Renal pelvis (tissue), 4 donors: ENCODE measurements around the gene IL17RE. TPM values are rescaled to one million over a fixed set of nuclear protein-coding genes. Genes with fewer than 3 reads are reported as not detected.

ENCODE experiments used
- DNase-seq: peaks from one replicate; pipeline ENCODE4 v3.0.0-alpha.2; 2013
- polyA plus RNA-seq, 3 donors: library from polyadenylated mRNA; unstranded; fragments of 120-200 nt; gene quantifications; one replicate each; pipeline ENCODE4 v1.2.1, GENCODE V29; 2013; ENCODE audit not compliant: insufficient read length in 3 of 3

Gene IL17RE
- polyA plus RNA-seq, 3 donors, result 11.2 to 17.0 (median 15.5) TPM

DNA sequence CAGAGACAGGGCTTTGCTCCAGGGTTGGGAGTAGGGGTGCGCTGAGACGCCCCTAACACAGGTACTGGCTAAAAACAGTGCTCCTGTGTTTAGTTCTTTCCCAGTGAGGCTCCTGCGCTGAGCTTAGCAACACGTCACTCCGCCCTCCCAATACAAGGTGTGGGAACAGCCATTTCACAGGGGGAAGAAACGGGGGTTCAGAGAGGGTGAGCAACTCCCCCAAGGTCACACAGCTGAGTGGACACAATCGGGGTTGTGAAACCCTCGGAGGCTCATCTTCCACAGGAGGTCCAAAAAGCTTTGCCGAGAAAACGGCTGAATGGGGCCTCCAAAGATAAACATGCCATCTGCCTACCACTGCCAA, 48.9 kb downstream of the IL17RE start:
- DNase-seq, result no peak

DNA sequence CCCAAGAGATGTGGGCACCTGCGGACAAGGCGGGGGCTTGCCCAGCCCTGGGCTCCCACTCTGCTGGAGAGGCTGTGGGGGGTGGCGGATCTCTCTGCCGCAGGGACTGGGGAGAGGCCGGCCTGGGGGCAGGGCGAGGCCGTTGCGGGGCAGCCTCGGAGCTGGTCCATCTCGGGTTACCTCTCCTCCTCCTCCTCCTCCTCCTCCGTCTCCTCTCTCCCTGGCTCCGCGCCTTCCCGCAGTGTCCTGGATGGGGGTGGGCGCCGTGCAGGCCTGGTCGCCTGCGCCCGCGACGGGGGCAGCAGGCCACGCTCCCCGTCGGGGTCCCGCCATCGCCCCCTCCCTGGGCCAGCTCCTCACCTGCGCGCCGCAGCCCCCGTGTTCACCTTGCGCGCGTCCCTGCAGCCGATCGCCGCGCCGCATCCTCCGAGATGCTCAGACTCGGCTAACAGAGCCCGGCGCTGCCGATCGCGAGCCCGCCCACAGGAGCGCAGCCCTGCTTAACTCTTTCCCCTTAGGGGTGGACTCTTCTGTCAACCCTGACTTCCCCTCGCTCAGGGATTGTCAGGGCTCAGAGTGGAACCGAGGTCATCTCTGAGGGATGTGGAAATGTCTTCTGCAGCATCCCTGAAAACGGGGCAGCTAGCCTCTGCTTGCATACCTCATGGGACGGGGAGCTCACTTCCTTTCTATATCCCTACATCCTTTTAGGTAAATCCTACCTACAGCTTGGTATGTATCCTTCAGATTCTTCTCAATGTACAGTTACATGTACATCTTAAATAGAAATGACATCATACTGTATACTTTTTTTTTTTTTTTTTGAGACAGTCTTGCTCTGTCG, 49.5 kb downstream of the IL17RE start, which contains the start of gene PRRT3:
PRRT3 (minus strand) TSS at position 447 of the 844 bp plus-strand sequence. CDS start 2,293 bp downstream, outside the sequence.
- DNase-seq, result peak; percentile 42

GRCh38 chr3:9955067-9955502, 52.4 kb downstream of the IL17RE start:
- peak; percentile 58 for DNase-seq

- DNase-seq, result no peak
Observed at GRCh38 chr3:9955611-9956352, 53.1 kb downstream of the IL17RE start.

DNA sequence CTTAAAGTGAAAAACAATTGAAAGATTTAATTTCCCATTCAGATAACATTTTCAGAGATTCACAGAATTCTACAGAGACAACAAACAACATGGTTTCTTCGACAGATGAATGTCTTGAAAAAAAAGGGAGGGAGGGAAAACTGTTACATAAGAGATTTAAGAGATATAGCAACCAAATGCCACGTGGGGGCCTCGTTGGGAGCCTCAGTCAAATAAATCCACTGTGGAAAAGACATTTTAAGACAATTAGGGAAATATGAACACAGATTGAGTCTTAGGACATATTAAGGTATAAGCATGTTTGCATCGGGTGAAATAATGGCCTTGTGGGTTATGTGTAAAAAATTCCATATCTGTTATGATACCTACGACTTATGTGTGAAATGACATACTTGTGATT, 54.6 kb downstream of the IL17RE start:
- DNase-seq, result no peak

DNA sequence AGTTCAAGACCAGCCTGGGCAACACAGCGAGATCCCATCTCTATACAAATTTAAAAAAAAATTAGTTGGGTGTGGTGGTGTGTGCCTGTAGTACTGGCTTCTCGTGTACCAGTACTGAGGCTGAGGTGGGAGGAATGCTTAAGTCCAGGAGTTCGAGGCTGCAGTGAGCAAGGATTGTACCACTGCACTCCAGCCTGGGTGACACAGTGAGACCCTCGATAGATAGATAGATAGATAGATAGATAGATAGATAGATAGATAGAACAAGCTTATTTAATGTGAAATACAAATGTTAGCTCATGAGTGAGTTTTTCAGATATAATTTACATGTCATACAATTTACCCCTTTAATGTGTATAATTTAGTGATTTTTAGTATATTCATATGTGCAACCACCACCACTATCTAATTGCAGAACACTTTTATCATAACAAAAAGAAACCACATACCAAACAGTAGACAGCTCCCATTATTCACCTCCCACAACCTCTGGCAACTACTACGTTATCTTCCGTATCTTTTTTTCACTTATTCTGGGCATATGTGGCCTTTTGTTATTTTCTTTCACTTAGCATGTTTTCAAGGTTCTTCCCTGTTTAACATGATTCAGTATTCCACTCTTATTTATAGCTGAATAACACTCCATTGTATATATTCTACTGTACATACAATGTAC, 62.7 kb downstream of the IL17RE start:
- DNase-seq, result no peak

Other genes with a start within 250 kb of the IL17RE start
- under 1 TPM; 0.10 to 0.27 (median 0.10) TPM for gene CPNE9, start 199.0 kb upstream of the IL17RE start, polyA plus RNA-seq
- gene BRPF1, start 171.1 kb upstream of the IL17RE start, polyA plus RNA-seq, result 10 to 100 TPM; 20.9 to 24.6 (median 21.3) TPM
- 10 to 100 TPM; 63.7 to 84.8 (median 69.5) TPM for gene OGG1, start 152.9 kb upstream of the IL17RE start, polyA plus RNA-seq
- gene CAMK1, start 132.9 kb upstream of the IL17RE start, polyA plus RNA-seq, result 10 to 100 TPM; 17.5 to 24.1 (median 22.8) TPM
- 10 to 100 TPM; 69.4 to 79.8 (median 77.7) TPM for gene TADA3, start 110.4 kb upstream of the IL17RE start, polyA plus RNA-seq
- 100 to 1,000 TPM; 122 to 140 (median 133) TPM for gene ARPC4, start 109.8 kb upstream of the IL17RE start, polyA plus RNA-seq
- gene TTLL3, start 92.6 kb upstream of the IL17RE start, polyA plus RNA-seq, result 10 to 100 TPM; 37.7 to 93.8 (median 83.2) TPM
- 10 to 100 TPM; 37.0 to 40.4 (median 39.2) TPM for gene RPUSD3, start 58.8 kb upstream of the IL17RE start, polyA plus RNA-seq
- gene CIDEC, start 22.6 kb upstream of the IL17RE start, polyA plus RNA-seq, result under 1 TPM in 1 of 3 donors, not detected in 2; 0.19 TPM
- gene JAGN1, start 12.2 kb upstream of the IL17RE start, polyA plus RNA-seq, result 10 to 100 TPM; 44.5 to 49.8 (median 46.7) TPM
- 10 to 100 TPM; 32.8 to 44.8 (median 39.9) TPM for gene IL17RC, start 14.2 kb downstream of the IL17RE start, polyA plus RNA-seq
- 10 to 100 TPM; 53.1 to 78.9 (median 74.6) TPM for gene CRELD1, start 31.0 kb downstream of the IL17RE start, polyA plus RNA-seq
- gene PRRT3, start 49.6 kb downstream of the IL17RE start, polyA plus RNA-seq, result 1 to 10 TPM; 4.3 to 5.8 (median 4.8) TPM
- gene EMC3, start 84.0 kb downstream of the IL17RE start, polyA plus RNA-seq, result 10 to 100 TPM; 79.1 to 90.1 (median 86.2) TPM
- 10 to 100 TPM; 18.2 to 28.8 (median 26.8) TPM for gene FANCD2, start 123.6 kb downstream of the IL17RE start, polyA plus RNA-seq
- gene FANCD2OS, start 205.4 kb downstream of the IL17RE start, polyA plus RNA-seq, result not detected
- gene BRK1, start 212.8 kb downstream of the IL17RE start, polyA plus RNA-seq, result 100 to 1,000 TPM; 176 to 213 (median 180) TPM
- gene VHL, start 238.9 kb downstream of the IL17RE start, polyA plus RNA-seq, result 10 to 100 TPM; 74.5 to 87.6 (median 83.1) TPM